LoVo (cell line): ENCODE measurements around the gene NDUFA6.
"Not testable (repeated sequence)": the region's sequence is repeated elsewhere in the genome, so short reads cannot be mapped to it uniquely, and the experiment has no call there.

ENCODE experiments used
- DNase-seq: peaks from one replicate; pipeline ENCODE4 v3.0.0-alpha.2; 2016; ENCODE audit warnings: low spot score

Gene NDUFA6

GRCh38 chr22:42112793-42113192 is 22.2 kb upstream of the NDUFA6 start:
- DNase-seq, result not testable (repeated sequence)

GRCh38 chr22:42111798-42112197 is 21.2 kb upstream of the NDUFA6 start:
- no peak for DNase-seq

GRCh38 chr22:42108848-42109247 is 18.3 kb upstream of the NDUFA6 start:
- DNase-seq, result no peak

- not testable (repeated sequence) for DNase-seq
Measured at GRCh38 chr22:42104332-42104860, 13.8 kb upstream of the NDUFA6 start.

- DNase-seq, result no peak
Measured at GRCh38 chr22:42101199-42101598, 10.6 kb upstream of the NDUFA6 start.

GRCh38 chr22:42091455-42091782 is 847 bp upstream of the NDUFA6 start:
- DNase-seq, result peak; percentile 17

GRCh38 chr22:42086051-42086450 is 4.5 kb downstream of the NDUFA6 start:
- no peak for DNase-seq

GRCh38 chr22:42084874-42085273 is 5.7 kb downstream of the NDUFA6 start:
- no peak for DNase-seq

GRCh38 chr22:42083119-42083518 is 7.5 kb downstream of the NDUFA6 start:
- no peak for DNase-seq

GRCh38 chr22:42080287-42080686 is 10.3 kb downstream of the NDUFA6 start:
- DNase-seq, result no peak

GRCh38 chr22:42079319-42080251 is 11.0 kb downstream of the NDUFA6 start, which contains the start of gene SMDT1:
SMDT1 (plus strand) TSS chr22:42079700; CDS start chr22:42079769, 69 bp downstream.
- DNase-seq, result peak; percentile 98

- no peak for DNase-seq
Measured at GRCh38 chr22:42078469-42079318, 11.9 kb downstream of the NDUFA6 start.

GRCh38 chr22:42077486-42078125 is 13.0 kb downstream of the NDUFA6 start:
- no peak for DNase-seq

GRCh38 chr22:42076764-42077485 is 13.6 kb downstream of the NDUFA6 start:
- no peak for DNase-seq

- DNase-seq, result no peak
Measured at GRCh38 chr22:42074846-42075676, 15.5 kb downstream of the NDUFA6 start.

GRCh38 chr22:42074132-42074811 is 16.3 kb downstream of the NDUFA6 start, which contains the start of gene PHETA2:
PHETA2 (plus strand) TSS chr22:42074248; CDS start chr22:42077294, 3,046 bp downstream.
- DNase-seq, result peak; percentile 50

GRCh38 chr22:42073621-42074041 is 16.9 kb downstream of the NDUFA6 start:
- DNase-seq, result no peak

- no peak for DNase-seq
Measured at GRCh38 chr22:42072606-42073330, 17.8 kb downstream of the NDUFA6 start.

- not testable (repeated sequence) for DNase-seq
Measured at GRCh38 chr22:42071508-42071907, 19.1 kb downstream of the NDUFA6 start.
